Measurements from ENCODE around the gene AKAP13. TPM values are rescaled to one million over a fixed set of nuclear protein-coding genes. Genes with fewer than 3 reads are reported as not detected.

AKAP13 gene
- polyA plus RNA-seq, 3 donors = 47.9 to 99.7 (median 92.6) TPM

- Histone ChIP-seq H3K4me1 (ENCODE audit: control insufficient read depth in 1 of 2, insufficient read depth in 2 of 2, low read length in 2 of 2) (peaks cover 0 to 11% of the 10 kb centered on the region in 2 donors), H3K9ac (ENCODE audit: insufficient read depth, low read length, poor library complexity, severe bottlenecking) (no peak overlapping the region), H3K27me3 (ENCODE audit: control insufficient read depth in 2 of 2, insufficient read depth in 2 of 2, low read length in 2 of 2) (no peaks in the 10 kb centered on the region), H3K4me2 (replicated peaks; ENCODE audit: extremely low read depth, low read length, poor library complexity, severe bottlenecking) (no peak overlapping the region), H3K27ac (ENCODE audit: low read depth in 1 of 2, low read length in 2 of 2) (no peak overlapping the region), H3K4me3 (replicated peaks in 1 of 3; ENCODE audit: low read depth in 2 of 3, low read length in 3 of 3) (no peak overlapping the region), H3K9me3 (replicated peaks in 1 of 2; ENCODE audit: control insufficient read depth in 1 of 2, insufficient read depth in 1 of 2, low read length in 2 of 2) (no peaks in the 10 kb centered on the region), H2AFZ (ENCODE audit: insufficient read depth, low read depth, low read length, poor library complexity, severe bottlenecking) (no peak overlapping the region), H3K36me3 (replicated peaks in 1 of 2; ENCODE audit: control insufficient read depth in 1 of 2, insufficient read depth in 2 of 2, low read length in 2 of 2) (no peaks in the 10 kb centered on the region), H3K79me2 (ENCODE audit: insufficient read depth, low read length) (no peaks in the 10 kb centered on the region), H4K20me1 (ENCODE audit: insufficient read depth, low read length) (no peaks in the 10 kb centered on the region)
- no peak for DNase-seq
- TF ChIP-seq CTCF (IDR thresholded peaks at IDR 0.05) = no peak
- 63% methylated on average over 5 of the region's 10 CpGs for WGBS (ENCODE audit: insufficient coverage)
- peaks cover 7% of the 10 kb centered on the region for H3K4me1 Mint-ChIP-seq
- H3K9me3 Mint-ChIP-seq = no peaks in the 10 kb centered on the region
- no peaks in the 10 kb centered on the region for H3K36me3 Mint-ChIP-seq
- H3K27me3 Mint-ChIP-seq (ENCODE audit: low read depth in 3 of 3) = peaks cover 0 to 4% (median 2%) of the 10 kb centered on the region in 3 donors
- intact Hi-C loops (cut with micrococcal nuclease) = no loop called here
- no peak overlapping the region for H3K27ac Mint-ChIP-seq
- H3K4me3 Mint-ChIP-seq = no peak overlapping the region
Measured at GRCh38 chr15:85778107-85778776, 397.8 kb downstream of the AKAP13 start.

DNA sequence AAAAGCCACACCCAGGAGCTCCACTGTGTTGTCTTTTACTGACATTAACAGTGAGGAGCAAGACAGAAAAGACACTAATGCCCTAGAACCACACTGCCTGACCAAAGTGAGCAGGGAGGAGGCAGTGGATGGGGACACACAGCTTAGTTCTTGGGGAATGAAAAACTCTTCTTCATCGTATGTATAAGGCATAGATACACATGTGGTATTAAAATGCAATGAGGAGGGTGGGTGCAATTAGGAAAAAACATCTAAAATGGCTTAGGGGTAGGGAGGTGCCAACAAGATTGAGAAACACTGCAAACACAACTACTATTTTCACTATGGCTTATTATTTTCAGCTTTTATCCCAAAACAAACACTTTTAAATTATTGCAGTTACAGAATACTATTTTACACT is 398.8 kb downstream of the AKAP13 start:
- WGBS (ENCODE audit: insufficient coverage) = no CpG with 5 or more reads among the region's 1 CpG
- Histone ChIP-seq H3K79me2 (ENCODE audit: insufficient read depth, low read length) (no peaks in the 10 kb centered on the region), H3K36me3 (replicated peaks in 1 of 2; ENCODE audit: control insufficient read depth in 1 of 2, insufficient read depth in 2 of 2, low read length in 2 of 2) (no peaks in the 10 kb centered on the region), H3K9me3 (replicated peaks in 1 of 2; ENCODE audit: control insufficient read depth in 1 of 2, insufficient read depth in 1 of 2, low read length in 2 of 2) (no peaks in the 10 kb centered on the region), H4K20me1 (ENCODE audit: insufficient read depth, low read length) (no peaks in the 10 kb centered on the region), H3K4me2 (replicated peaks; ENCODE audit: extremely low read depth, low read length, poor library complexity, severe bottlenecking) (no peak overlapping the region), H3K27me3 (ENCODE audit: control insufficient read depth in 2 of 2, insufficient read depth in 2 of 2, low read length in 2 of 2) (no peaks in the 10 kb centered on the region), H3K27ac (ENCODE audit: low read depth in 1 of 2, low read length in 2 of 2) (no peak overlapping the region), H3K4me3 (replicated peaks in 1 of 3; ENCODE audit: low read depth in 2 of 3, low read length in 3 of 3) (no peak overlapping the region), H3K4me1 (ENCODE audit: control insufficient read depth in 1 of 2, insufficient read depth in 2 of 2, low read length in 2 of 2) (peaks cover 0 to 11% of the 10 kb centered on the region in 2 donors), H3K9ac (ENCODE audit: insufficient read depth, low read length, poor library complexity, severe bottlenecking) (no peak overlapping the region), H2AFZ (ENCODE audit: insufficient read depth, low read depth, low read length, poor library complexity, severe bottlenecking) (no peak overlapping the region)
- Mint-ChIP-seq H3K27ac (no peak overlapping the region), H3K36me3 (no peaks in the 10 kb centered on the region), H3K4me3 (no peak overlapping the region), H3K4me1 (peaks cover 7% of the 10 kb centered on the region), H3K27me3 (ENCODE audit: low read depth in 3 of 3) (peaks cover 0 to 4% (median 2%) of the 10 kb centered on the region in 3 donors), H3K9me3 (no peaks in the 10 kb centered on the region)
- intact Hi-C loops (cut with micrococcal nuclease) = no loop called here
- no peak for DNase-seq
- no peak for TF ChIP-seq CTCF (IDR thresholded peaks at IDR 0.05)
